Left colon (tissue), 2 donors: ENCODE results near the gene PNMT. TPM values are rescaled to one million over a fixed set of nuclear protein-coding genes. Genes with fewer than 3 reads are reported as not detected.
A peak's percentile ranks its signal among the peaks of the same experiment; 100 is the strongest.

ENCODE experiments used
- ATAC-seq: fragments of 200-7000 bp; cut with Tn5 transposase; one replicate; pipeline ENCODE4 v1.9.1; 2020; ENCODE audit warnings: mild to moderate bottlenecking, moderate library complexity
- DNase-seq, 2 donors: peaks; one replicate each; pipeline ENCODE4 v3.0.0-alpha.2; 2020
- intact Hi-C, 2 donors: fragments of 100-400 bp; cut with DNase I in 1 of 2; cut with micrococcal nuclease in 1 of 2; formaldehyde crosslinking; loops; one replicate each; pipeline versions ENCODE4 v1.11.2 to v1.14.0; 2022; cut with DNase I, micrococcal nuclease
- total RNA-seq, 2 donors: library from RNA; stranded (reverse); fragmentation: NEBNext Ultra II Directional; extraction: Animal tissue kit (Norgen Biotek cat#: 25700); gene quantifications; one replicate each; pipeline ENCODE4 v1.2.1, GENCODE V29; 2021
- donor health status: DM: no; HTN: no; CAD: no.
- donor health status: DM: yes; HTN: yes; CAD: no.

Gene PNMT
- total RNA-seq, 2 donors from 2014 or later, result 0.73 to 1.0 TPM

DNA sequence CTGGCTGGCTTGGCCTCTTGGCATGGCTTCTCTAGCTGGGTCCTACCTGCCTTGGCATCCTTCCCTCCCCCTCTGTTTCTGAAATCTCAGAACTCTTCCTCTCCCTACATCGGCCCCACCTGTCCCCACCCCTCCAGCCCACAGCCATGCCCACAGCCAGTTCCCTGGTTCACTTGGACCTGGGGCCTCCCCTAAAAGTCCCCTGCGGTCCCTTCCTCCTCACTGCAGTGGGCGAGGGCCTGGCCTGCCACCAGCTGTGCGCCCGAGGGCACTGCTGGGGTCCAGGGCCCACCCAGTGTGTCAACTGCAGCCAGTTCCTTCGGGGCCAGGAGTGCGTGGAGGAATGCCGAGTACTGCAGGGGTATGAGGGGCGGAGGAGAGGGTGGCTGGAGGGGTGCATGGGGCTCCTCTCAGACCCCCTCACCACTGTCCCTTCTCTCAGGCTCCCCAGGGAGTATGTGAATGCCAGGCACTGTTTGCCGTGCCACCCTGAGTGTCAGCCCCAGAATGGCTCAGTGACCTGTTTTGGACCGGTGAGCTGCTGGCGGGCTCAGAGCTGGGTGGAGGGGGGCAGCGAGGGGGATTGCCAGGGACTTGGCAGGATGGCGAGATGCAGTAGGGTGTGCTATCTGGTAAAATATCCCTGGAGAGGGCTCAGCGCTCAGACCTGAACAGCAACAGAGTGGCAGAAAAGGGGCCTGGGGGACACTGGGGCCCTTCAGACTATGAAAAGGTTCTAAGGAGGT, 48.0 kb downstream of the PNMT start:
- DNase-seq (peak in 1 of 2 donors; percentile 17), ATAC-seq (peak; percentile 34)
- intact Hi-C loops, result no loop called here

DNA sequence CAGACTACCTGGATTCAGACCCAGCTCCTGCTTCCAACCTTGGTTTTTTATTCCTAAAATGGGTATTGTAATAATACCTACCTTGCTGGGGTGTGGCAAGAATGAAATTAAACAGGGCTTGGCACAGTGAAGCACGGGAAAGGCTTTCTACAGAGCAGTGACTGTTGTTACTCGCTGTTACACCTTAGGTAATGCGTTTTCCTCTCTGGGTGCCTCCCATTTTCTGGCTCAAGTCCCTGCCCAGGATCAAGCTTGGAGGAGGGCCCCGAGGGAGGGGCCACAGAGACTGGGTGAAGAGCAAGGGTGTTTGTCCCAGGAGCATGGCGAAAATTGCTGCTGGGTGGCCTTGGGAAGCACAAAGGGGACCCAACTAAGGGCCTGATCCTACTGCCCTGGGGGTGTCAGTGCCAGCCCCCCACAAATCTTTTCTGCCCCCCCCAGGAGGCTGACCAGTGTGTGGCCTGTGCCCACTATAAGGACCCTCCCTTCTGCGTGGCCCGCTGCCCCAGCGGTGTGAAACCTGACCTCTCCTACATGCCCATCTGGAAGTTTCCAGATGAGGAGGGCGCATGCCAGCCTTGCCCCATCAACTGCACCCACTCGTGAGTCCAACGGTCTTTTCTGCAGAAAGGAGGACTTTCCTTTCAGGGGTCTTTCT, 48.8 kb downstream of the PNMT start:
- ATAC-seq, result peak; percentile 86
- intact Hi-C loops, result no loop called here
- peak; percentile 78 to 79 for DNase-seq

DNA sequence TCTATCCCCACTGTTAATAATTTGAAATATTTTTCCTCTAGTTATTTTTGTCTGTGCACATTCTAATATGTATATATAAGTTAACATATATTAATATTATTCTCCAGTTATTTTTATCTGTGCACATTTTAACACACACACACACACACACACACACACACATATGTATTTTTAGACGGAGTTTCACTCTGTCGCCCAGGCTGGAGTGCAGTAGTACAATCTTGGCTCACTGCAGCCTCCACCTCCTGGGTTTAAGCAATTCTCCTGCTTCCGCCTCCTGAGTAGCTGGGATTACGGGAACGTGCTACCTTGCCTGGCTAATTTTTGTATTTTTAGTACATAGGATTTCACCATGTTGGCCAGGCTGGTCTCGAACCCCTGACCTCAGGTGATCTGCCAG, 49.4 kb downstream of the PNMT start:
- DNase-seq (no peak), ATAC-seq (no peak)
- intact Hi-C loops, result no loop called here

DNA sequence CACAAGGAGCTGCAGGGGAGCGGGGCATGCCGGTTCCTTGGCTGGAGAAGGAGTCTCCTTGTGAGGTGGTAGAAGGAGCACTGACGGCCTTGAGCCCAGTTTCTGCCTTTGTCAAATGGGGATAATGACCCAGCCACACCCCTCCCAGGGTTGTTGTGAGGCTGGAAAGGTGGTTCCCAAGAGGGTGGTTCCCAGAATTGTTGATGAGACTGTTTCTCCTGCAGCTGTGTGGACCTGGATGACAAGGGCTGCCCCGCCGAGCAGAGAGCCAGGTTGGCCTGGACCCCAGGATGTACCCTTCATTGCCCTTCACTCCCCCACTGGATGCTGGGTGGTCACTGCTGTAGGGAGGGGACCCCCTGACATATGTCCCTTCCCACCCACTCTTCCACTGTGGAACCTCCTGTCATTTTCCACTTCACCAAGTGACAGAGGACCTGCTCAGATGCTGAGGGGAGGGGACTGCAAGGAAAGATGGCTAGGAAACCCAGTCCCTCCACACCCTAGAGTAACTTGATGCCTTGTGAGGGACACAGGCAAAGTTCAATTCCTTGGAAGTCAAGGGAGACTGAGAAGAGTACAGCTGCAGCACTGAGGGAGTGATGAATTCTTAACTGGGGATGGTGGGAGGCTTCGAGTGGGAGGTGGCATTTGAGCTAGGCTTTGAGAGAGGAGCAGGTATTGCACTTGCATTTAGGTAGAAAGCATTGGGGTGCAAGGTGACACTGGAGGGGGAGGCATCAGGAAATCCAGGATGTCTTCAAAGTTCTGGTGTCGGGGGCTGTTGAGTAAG, 51.5 kb downstream of the PNMT start:
- intact Hi-C loops, result no loop called here
- peak; percentile 41 for ATAC-seq
- peak in 1 of 2 donors; percentile 49 for DNase-seq

Other genes with a start within 250 kb of the PNMT start
- 10 to 100 TPM; 25.3 to 28.3 TPM for gene MED1, start 217.2 kb upstream of the PNMT start, total RNA-seq
- 10 to 100 TPM; 45.0 to 57.9 TPM for gene CDK12, start 207.0 kb upstream of the PNMT start, total RNA-seq
- under 1 TPM in 1 of 2 donors, not detected in 1; 0.12 TPM for gene NEUROD2, start 60.5 kb upstream of the PNMT start, total RNA-seq
- gene PPP1R1B, start 41.5 kb upstream of the PNMT start, total RNA-seq, result 100 to 1,000 TPM; 259 to 404 TPM
- 10 to 100 TPM; 37.2 to 44.3 TPM for gene STARD3, start 31.3 kb upstream of the PNMT start, total RNA-seq
- gene TCAP, start 3.1 kb upstream of the PNMT start, total RNA-seq, result under 1 TPM; 0.43 to 0.50 TPM
- 10 to 100 TPM; 46.1 to 56.1 TPM for gene PGAP3, start 19.6 kb downstream of the PNMT start, total RNA-seq
- gene ERBB2, start 31.6 kb downstream of the PNMT start, total RNA-seq, result 100 to 1,000 TPM; 178 to 179 TPM
- 10 to 100 TPM; 66.5 to 85.6 TPM for gene MIEN1, start 62.1 kb downstream of the PNMT start, total RNA-seq
- gene GRB7, start 69.5 kb downstream of the PNMT start, total RNA-seq, result 10 to 100 TPM; 18.2 to 27.7 TPM
- 1 to 10 TPM; 1.7 to 4.9 TPM for gene IKZF3, start 195.9 kb downstream of the PNMT start, total RNA-seq
- not detected for gene ZPBP2, start 199.7 kb downstream of the PNMT start, total RNA-seq